ENCODE measurements around the gene CLOCK.
"Not testable (repeated sequence)": the region's sequence is repeated elsewhere in the genome, so short reads cannot be mapped to it uniquely, and the experiment has no call there.

The CLOCK gene, protein sequence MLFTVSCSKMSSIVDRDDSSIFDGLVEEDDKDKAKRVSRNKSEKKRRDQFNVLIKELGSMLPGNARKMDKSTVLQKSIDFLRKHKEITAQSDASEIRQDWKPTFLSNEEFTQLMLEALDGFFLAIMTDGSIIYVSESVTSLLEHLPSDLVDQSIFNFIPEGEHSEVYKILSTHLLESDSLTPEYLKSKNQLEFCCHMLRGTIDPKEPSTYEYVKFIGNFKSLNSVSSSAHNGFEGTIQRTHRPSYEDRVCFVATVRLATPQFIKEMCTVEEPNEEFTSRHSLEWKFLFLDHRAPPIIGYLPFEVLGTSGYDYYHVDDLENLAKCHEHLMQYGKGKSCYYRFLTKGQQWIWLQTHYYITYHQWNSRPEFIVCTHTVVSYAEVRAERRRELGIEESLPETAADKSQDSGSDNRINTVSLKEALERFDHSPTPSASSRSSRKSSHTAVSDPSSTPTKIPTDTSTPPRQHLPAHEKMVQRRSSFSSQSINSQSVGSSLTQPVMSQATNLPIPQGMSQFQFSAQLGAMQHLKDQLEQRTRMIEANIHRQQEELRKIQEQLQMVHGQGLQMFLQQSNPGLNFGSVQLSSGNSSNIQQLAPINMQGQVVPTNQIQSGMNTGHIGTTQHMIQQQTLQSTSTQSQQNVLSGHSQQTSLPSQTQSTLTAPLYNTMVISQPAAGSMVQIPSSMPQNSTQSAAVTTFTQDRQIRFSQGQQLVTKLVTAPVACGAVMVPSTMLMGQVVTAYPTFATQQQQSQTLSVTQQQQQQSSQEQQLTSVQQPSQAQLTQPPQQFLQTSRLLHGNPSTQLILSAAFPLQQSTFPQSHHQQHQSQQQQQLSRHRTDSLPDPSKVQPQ

DNA sequence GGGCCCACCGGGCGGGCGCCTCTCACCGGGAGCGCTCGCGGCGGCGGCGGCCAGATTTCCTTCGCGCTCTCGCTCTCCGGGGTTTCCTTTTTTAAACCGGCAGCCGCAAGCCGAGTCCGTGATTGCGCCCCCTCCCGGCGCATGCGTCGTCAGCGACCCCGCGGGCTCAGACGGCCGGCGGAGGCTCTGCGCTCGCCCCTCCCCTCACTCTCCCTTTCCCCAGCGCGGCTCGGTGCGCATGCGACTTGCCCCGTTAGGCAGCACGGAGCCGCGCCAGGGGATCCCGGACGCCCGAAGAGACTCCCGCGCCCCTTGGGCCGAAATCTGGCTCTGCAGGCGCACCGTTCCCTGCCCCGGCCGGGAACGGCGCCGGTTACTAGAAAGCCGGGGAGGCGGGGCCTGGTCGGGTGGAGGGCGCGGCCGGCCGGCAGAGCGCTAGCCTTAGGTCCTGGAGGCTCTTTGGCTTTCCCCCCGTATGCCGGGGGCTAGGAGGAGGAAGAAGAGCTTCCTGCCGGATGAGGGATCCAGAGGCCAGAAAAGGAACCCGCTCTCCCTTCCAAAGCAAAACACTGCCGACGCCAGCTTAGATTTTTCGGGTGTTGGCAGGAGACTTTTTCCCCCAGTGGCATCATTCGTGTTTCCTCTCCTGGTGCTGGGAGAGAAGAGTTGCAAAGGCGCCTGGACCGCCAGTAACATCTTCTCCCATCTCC, at the start of gene CLOCK:
CLOCK (minus strand) TSS at position 154 of the 710 bp plus-strand sequence. CDS start 64,124 bp downstream, outside the sequence.
- DNase-seq (ENCODE audit: low spot score): peak; percentile 94

DNA sequence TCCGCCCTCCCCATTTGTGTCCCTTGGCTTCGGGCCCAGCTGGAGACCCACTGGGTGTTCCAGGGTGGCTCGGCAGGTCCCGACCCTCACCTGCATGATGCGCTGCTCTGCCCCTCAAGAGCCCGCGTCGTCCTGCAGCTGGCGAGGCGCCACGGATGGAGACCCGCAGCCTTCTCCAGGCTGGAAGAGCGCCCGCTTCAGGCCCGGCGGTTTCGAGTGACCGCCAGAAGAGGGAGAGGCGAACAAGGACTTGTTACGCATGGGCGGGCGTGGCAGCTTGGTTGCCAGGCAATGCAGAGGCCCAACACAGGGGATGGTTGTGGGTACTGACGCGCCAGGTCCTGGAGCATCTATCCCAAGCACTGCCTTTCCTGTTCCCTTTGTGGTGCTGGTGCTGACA, 45.3 kb upstream of the CLOCK start, which contains the start of gene PDCL2:
PDCL2 (minus strand) TSS at position 232 of the 400 bp plus-strand sequence; CDS start at position 96, 136 bp downstream.
- no peak for DNase-seq (ENCODE audit: low spot score)

DNA sequence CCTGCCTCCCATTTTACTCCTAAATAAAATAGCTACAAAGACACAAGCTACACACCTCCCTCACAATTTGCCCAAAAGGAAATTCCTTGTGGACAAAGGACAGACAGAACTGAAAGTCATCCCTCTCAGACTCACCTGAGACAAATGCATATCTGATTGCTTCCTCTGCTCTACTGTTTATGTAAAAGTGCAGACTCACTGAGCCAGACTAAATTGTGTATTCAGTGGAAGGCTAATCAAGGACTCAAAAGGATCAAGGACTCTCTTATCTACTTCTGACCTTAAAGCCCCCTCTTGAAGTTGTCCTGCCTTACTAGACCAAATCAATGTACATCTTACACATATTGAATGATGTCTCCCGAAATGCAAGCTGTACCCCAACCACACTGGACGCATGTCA, 41.5 kb upstream of the CLOCK start:
- DNase-seq (ENCODE audit: low spot score): no peak

DNA sequence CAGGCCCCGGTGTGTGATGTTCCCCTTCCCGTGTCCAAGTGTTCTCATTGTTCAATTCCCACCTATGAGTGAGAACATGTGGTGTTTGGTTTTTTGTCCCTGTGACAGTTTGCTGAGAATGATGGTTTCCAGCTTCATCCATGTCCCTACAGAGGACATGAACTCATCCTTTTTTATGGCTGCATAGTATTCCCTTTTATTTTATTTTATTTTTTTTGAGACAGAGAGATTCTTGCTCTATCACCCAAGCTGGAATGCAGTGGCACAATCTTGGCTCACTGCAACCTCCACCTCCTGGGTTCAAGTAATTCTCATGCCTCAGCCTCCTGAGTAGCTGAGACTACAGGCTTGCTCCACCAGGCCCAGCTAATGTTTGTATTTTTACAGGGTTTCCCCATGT, 36.1 kb upstream of the CLOCK start:
- DNase-seq (ENCODE audit: low spot score): not testable (repeated sequence)

DNA sequence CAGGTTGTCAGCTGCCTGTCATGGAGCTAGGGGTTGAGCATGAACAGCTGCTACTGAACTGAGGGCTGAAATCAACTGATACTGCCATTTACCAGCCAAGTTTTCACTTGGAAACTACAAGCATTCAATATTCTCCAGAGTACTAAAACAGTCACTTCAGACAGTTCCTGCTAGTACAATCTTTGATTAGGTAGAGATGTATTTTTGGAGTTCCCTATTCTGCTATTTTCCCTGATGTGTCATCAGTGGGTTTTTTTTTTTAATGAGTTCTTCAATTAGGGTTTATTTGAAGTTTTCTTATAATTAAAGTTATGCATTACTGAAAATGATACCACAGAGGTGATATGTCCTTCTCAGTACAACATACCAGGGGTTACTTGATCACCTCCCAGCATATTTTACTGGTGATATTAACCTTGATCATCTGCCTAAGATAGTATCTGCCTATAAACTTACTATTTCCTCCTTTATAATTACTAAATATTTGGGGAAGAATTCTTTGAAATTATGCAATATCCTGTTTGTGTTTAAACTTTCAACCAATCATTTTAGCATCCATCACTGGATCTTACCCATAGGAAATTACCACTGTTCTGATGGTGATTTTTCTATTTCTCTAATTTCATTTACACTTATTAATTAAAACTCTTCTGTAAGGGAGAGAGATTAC, 31.8 kb upstream of the CLOCK start:
- DNase-seq (ENCODE audit: low spot score): no peak

DNA sequence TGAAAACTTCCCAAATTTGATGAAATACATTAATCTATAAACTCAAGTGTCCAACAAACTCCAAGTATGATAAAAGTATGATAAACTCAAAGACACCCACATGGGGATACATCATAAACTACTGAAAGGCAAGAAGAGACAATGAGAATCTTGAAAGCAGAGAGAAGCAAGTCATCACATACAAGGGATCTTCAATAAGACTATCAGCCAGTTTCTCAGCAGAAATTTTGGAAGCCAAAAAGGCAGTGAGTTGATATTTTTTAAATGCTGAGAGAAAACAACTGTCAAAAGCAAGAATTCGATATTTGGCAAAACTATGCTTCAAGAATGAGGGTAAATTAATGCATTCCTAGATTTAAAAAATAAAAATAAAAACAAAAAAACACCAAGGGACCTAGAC, 28.8 kb upstream of the CLOCK start:
- no peak for DNase-seq (ENCODE audit: low spot score)

DNA sequence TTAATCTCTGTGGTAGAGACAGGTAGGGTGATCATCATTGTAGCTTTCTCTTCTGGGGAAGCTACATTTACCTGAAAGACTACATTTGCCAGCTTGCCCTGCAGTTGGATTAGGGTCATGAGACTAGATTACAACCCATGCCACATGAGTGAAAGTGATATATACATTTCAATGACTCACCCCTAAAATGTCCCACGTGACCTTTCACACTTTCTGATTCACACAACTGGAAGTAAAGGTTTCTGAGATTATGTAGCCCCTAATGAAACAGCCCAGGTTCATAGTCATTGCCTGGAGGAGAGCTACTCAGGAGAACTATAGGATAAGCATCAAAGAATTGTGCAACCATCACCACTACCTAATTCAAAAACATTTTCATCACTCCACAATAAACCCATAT, 27.5 kb upstream of the CLOCK start:
- no peak for DNase-seq (ENCODE audit: low spot score)

DNA sequence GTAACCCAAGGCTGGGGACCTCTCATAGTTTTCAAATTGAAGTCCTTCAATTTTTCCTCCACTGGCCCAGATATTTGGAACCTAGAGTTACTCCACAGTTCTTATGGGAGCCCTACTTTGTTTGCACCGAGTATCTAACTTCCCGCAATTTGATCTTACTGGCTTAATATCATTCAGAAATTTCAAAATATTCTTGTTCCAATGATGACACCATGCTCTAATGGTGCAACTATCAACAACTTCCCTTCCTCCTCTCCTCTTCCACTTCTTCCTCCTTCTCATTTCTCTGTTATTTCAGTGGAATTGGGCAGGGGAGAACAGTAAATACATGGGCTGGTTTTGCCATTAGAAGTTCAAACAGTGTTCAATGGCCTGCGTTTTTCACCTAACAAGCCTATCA, 25.1 kb upstream of the CLOCK start:
- DNase-seq (ENCODE audit: low spot score): no peak

DNA sequence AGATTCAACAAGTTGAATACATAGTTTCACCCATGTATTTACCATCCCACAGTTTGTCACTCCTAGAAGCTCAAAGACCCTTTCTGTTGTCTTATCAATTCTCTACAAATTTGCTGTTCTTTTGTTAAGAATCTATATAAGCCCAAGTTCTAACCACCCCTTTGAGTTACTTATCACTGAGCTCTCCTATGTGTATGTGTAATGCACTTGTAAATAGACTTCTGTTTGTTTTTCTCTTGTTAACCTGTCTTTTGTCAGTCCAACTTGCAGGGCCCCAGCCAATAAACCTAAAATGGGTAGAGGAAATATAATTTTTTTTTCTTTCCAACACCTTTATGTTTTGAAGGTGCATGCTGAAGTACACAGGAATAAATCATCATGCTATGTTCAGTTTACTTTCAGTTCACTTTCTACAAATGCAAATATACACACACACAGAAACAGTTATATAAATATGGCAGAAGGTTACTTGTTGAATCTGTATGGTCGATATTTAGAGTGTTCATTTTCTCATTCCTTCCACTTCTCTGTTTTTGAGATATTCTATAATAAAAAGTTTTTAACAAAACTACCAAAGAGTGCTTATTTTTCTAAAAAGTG, 22.3 kb upstream of the CLOCK start:
- DNase-seq (ENCODE audit: low spot score): no peak

DNA sequence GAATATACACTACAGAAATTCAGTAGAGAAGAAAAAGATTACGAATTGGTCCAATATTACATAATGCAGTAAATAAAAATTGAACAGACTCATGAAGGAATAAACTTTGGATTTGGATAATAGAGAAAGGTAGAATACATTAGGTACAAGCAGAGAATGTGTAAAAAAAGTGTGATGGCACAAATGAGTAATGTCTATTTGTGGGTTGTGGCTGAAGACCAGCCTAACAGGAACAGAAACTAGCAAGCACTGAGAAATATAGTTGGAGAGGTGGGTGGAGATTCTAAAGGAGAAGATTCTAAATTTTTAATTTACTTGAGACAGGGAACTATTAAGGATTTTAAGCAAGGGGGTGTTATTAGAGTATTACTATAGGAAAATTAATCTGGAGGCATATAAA, 15.2 kb upstream of the CLOCK start:
- DNase-seq (ENCODE audit: low spot score): no peak

DNA sequence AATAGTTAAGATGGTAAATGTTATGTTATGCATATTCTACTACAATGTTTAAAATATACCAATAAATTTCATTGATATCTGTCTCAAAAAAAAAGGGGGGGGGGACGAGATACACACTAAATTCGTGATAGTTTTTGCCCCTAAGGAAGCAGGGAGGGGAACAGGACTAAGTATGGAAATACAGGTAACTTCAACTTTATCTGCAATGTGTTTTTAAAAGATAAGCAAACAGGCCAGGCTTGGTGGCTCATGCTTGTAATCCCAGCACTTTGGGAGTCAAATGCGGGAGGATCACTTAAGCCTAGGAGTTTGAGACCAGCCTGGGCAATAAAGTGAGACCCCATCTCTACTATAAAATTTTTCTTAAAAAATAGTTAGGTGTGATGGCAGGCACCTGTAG, 13.4 kb upstream of the CLOCK start:
- no peak for DNase-seq (ENCODE audit: low spot score)

DNA sequence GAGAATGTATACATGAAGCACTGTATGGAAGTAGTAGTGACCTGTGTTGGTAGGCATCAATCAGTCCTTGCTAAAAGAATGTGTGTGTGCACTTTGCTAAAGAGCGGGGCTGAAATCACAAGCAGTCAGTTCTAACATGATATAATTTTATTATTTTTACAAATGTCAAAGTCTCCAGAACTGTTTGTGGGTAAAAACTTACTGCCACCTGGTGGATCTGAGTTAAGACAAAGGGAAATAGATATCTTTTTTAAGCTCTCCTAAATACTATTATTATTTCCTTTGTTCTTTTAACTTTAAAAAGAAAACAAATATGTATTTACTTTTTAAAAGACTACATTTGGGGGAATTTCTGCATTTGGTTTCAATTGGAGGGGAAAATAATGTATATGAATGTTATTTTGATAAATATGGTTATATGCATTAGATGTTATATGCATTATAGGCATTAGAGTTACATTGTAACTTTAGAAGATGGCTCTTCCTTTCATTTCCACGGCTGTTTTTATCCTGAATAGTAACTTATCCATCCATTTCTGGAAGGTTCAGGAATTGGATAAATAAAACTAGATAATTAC, 7.8 kb upstream of the CLOCK start:
- peak; percentile 50 for DNase-seq (ENCODE audit: low spot score)

DNA sequence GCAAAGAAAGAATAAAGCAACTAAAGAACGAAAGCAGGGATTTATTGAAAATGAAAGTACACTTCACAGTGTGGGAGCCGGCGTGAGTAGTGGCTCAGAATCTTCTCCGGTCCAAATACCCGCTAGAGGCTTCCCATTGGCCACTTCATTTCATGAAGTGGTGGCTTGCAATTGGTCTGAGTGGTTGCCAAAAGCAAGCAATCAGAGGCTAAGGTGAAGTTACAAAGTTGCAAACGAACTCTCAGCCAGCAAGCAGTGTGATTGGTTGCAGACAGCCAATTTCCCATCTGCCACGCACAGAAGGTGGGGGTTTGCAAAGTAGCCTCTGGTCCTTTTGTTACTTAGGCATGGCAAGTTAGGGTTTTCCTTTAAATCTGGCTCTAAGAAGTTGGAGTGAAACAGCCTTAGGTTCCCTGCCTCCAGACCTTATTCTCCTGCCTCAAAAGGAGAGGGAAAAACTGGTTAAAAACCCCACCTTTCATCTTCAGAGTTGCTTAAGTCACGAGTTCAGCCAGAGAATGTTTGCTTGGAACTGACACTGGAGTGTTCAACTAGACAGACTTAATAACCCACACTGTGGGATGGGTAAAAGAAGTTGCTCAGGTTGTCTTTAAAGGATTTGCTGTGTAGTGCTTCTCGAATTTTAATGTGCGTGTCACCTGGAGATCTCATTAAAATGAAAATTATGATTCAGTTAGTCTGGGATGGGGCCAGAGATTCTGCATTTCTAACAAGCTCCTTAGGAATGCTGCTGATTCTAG, 6.9 kb upstream of the CLOCK start:
- peak; percentile 63 for DNase-seq (ENCODE audit: low spot score)

DNA sequence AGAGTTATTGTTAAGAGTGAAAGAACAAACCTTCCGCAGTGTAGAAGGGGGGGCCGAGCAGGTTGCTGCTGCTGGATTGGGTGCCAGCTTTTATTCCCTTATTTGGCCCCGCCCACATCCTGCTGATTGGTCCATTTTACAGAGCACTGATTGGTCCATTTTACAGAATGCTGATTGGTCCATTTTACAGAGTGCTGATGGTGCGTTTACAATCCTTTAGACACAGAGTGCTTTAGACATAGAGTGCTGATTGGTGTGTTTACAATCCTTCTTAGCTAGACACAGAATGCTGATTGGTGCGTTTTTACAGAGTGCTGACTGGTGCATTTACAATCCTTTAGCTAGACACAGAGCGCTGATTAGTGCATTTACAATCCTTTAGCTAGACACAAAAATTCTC, 5.3 kb upstream of the CLOCK start:
- not testable (repeated sequence) for DNase-seq (ENCODE audit: low spot score)

DNA sequence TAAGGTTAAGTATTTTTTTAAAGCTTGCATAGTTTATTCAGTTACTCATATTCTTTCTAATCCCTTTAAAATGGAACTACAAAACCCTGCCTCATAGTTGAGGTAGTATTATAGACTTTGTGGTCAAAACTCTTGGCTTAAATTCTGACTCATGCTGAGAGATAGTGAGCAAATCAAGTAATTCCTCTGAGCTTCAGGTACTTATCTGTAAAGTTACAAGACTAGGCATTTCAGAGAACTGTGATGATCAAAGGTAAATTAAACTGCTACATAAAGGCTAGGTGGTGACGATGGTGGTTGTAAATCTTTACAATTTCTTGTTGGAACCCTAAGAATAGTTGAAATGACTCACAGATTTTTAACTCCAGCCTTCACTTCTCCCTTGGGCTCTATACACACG, 3.2 kb upstream of the CLOCK start:
- peak; percentile 31 for DNase-seq (ENCODE audit: low spot score)

DNA sequence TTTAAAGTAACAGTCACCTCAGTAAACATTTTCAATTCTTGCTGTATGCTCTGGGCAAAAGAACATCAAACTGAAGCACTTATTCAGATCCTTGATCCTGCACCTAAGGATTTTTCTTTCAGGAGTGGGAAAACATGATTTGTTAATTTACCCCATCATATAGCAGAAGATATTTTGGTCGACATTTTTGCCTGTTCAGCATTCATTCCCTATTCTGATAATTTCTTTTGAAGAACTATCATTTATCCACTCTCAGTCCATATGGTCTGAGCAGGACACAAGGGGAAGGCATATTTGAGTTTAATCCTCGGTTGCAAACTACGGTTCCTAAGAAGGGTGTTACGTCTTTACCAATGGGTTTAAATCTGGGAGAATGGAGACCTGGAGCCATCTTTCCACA, 1.2 kb upstream of the CLOCK start:
- no peak for DNase-seq (ENCODE audit: low spot score)

DNA sequence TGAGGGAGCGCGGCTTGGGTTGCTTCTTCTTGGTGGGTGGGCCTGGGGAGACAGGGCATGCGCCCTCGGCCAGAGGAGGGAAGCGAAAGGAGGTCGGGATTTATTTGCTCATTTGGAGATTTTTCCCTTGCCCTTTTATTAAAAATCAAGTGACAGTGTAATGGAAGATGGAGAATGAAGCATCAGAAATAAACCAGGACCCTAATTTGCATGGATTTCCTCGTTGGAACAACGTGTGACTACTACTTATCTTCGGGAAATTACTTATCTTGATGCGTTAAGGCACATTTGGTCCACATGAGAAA, 709 bp upstream of the CLOCK start:
- peak; percentile 41 for DNase-seq (ENCODE audit: low spot score)

DNA sequence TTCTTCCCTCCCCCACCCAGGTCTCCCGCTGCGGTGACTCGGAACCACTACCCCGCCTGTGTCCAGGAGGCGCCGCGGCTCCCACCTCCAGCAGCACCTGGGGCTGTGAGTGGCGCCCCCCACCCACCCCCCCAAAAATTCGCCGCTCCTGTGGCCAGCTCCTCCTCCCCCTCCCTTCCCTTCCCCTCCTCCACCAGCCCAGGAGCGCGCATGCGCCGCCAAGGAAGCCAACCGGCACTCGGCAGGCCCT, 278 bp downstream of the CLOCK start:
- DNase-seq (ENCODE audit: low spot score): no peak

DNA sequence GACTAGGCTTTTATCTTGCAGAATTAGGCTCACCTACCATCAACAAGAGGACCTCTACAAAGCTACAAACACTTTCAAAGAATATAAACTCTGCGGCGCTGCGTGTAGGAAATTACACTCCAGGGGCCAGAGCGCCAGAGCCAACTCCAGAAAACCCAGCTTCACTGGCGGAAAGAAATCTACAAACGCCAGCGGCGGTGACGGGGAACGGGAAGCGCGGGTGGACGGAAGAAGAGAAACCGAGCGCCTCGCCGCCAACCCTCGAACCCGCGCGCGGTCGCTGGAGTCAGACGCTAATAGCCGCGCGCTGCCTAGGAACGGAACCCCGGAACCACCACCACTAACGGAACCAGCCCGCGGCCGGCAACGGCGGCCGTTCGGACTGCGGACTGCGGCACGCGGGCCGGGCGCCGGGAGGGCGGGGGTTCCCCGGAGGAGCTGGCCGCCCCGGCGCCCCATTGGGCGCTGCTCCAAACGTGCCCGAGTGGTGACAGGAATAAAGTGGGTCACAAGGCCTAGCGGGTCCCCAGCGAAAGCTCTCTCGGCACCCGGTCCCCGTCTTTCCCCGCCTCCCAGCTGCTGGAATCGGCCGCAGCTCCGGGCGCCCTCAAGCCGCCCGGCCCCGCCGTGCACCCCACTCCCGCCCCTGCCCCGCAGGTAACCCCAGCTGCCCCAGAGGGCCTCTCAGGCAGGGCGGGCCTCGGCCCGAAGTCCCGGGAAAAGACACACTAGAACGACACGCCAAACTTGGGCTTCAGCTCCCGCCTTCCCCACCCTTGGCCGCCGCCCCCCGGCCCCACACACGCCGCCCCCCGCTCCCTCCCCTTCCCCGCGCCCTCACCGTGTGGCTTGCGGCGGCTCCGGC, 836 bp downstream of the CLOCK start:
- peak; percentile 82 for DNase-seq (ENCODE audit: low spot score)

DNA sequence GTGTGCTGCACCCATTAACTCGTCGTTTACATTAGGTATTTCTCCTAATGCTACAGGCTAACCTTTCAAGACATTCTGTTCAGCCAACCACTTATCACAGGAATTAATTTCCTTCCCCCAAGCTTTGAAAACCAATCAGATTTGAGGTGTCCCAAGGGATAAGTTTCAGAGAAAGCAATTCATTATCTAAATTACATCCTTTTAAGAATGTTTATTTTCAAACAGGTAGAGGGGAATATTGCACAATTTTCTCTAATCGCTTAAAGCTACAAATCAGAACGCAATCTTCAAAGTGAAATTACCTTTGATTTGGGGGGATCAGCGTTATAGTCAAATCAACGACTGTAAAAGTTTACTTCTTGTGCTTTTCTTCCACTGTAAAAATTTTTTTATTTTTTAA, 1.6 kb downstream of the CLOCK start:
- no peak for DNase-seq (ENCODE audit: low spot score)
